ENCODE results near the gene DIAPH3. TPM values are rescaled to one million over a fixed set of nuclear protein-coding genes. Genes with fewer than 3 reads are reported as not detected.

DIAPH3 gene
- polyA plus RNA-seq, 1 donor from 2014 or later: 0.37 TPM

DNA sequence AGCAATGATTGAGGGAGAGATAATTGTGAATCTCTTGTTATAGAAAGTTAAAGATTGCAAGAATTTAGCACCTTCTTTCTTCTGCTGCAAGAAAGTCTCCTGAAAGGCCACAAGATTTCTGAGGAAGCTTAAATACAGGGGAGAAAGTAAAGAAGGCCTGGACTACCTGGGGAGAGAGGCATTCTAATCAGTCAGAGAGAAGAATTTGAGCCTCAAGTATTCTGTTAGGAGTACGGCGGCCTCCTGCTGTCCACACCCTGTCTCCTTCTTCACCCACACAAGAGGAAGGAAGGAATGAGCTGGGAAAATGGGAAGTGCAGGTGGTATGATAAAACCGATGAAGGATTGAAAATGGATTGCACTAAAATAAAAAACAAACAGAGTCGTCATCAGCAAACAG lies 474.7 kb downstream of the DIAPH3 start:
- TF ChIP-seq, protein P1, sequence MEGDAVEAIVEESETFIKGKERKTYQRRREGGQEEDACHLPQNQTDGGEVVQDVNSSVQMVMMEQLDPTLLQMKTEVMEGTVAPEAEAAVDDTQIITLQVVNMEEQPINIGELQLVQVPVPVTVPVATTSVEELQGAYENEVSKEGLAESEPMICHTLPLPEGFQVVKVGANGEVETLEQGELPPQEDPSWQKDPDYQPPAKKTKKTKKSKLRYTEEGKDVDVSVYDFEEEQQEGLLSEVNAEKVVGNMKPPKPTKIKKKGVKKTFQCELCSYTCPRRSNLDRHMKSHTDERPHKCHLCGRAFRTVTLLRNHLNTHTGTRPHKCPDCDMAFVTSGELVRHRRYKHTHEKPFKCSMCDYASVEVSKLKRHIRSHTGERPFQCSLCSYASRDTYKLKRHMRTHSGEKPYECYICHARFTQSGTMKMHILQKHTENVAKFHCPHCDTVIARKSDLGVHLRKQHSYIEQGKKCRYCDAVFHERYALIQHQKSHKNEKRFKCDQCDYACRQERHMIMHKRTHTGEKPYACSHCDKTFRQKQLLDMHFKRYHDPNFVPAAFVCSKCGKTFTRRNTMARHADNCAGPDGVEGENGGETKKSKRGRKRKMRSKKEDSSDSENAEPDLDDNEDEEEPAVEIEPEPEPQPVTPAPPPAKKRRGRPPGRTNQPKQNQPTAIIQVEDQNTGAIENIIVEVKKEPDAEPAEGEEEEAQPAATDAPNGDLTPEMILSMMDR (IDR thresholded peaks at IDR 0.05; ENCODE audit: poor library complexity, severe bottlenecking): no peak
- no peak for TF ChIP-seq SMC3 (conservative IDR thresholded peaks at IDR 0.05; ENCODE audit: poor library complexity)
- TF ChIP-seq, protein P2, sequence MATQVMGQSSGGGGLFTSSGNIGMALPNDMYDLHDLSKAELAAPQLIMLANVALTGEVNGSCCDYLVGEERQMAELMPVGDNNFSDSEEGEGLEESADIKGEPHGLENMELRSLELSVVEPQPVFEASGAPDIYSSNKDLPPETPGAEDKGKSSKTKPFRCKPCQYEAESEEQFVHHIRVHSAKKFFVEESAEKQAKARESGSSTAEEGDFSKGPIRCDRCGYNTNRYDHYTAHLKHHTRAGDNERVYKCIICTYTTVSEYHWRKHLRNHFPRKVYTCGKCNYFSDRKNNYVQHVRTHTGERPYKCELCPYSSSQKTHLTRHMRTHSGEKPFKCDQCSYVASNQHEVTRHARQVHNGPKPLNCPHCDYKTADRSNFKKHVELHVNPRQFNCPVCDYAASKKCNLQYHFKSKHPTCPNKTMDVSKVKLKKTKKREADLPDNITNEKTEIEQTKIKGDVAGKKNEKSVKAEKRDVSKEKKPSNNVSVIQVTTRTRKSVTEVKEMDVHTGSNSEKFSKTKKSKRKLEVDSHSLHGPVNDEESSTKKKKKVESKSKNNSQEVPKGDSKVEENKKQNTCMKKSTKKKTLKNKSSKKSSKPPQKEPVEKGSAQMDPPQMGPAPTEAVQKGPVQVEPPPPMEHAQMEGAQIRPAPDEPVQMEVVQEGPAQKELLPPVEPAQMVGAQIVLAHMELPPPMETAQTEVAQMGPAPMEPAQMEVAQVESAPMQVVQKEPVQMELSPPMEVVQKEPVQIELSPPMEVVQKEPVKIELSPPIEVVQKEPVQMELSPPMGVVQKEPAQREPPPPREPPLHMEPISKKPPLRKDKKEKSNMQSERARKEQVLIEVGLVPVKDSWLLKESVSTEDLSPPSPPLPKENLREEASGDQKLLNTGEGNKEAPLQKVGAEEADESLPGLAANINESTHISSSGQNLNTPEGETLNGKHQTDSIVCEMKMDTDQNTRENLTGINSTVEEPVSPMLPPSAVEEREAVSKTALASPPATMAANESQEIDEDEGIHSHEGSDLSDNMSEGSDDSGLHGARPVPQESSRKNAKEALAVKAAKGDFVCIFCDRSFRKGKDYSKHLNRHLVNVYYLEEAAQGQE (IDR thresholded peaks at IDR 0.05; ENCODE audit: borderline replicate concordance): no peak
- no peak for TF ChIP-seq TAF1 (IDR thresholded peaks at IDR 0.05; ENCODE audit: low read depth)
- no peak for TF ChIP-seq MXI1 (conservative IDR thresholded peaks at IDR 0.05; ENCODE audit: poor library complexity, severe bottlenecking)
- TF ChIP-seq RAD21 (conservative IDR thresholded peaks at IDR 0.05): no peak
- no peak for TF ChIP-seq POLR2AphosphoS5 (IDR thresholded peaks at IDR 0.05)
- no peak overlapping the region for H3K27ac ChIP-seq (ENCODE audit: low read length)
- H4K20me1 ChIP-seq (ENCODE audit: insufficient read depth): no peaks in the 10 kb centered on the region
- H3K9me3 ChIP-seq (ENCODE audit: low read length): no peaks in the 10 kb centered on the region
- H2AFZ ChIP-seq (ENCODE audit: low read depth, low read length): no peak overlapping the region
- no peaks in the 10 kb centered on the region for H3K36me3 ChIP-seq (ENCODE audit: insufficient read depth, low read length)
- H3K4me2 ChIP-seq (ENCODE audit: low read length): no peak overlapping the region
- H3K9ac ChIP-seq (ENCODE audit: low read length): no peak overlapping the region
- no peaks in the 10 kb centered on the region for H3K9me2 ChIP-seq (ENCODE audit: insufficient read depth, low read length)
- H3K79me2 ChIP-seq (replicated peaks; ENCODE audit: insufficient read depth, low read length): no peaks in the 10 kb centered on the region
- no peaks in the 10 kb centered on the region for H3K27me3 ChIP-seq (ENCODE audit: insufficient read depth, low read depth, low read length)
- no peak overlapping the region for H3K4me3 ChIP-seq (ENCODE audit: low read length)
- H3F3A ChIP-seq (ENCODE audit: insufficient read depth, low read length, poor library complexity, severe bottlenecking): no peaks in the 10 kb centered on the region

DNA sequence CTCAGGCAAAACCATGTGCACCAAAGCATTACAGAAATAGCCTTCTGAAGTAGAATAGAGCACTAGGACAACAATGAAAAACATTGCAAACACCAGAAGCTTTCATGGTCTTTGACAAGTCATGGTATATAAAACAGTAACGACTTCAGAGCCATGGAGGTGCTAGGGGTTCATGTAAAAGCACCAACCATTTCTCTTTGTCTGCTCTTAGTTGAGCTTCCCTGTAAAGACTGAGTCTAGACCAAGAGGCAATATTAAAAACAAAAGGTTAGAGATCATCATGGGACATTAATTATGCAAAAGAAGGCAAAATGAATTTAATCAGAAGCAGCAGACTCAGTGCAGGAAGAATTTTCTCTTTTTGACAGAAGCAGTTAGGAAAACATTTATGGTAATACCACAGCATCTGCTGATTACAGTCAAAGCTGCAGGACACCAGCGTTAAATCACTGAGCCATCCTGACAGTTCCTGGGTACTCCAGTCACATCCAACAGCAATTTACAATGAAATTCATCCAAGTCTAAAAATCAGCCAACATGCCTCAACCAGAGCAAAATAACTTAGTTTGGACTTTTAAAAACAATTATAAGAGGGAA lies 476.8 kb downstream of the DIAPH3 start:
- H3K27ac ChIP-seq (ENCODE audit: low read length): peak overlapping the region; percentile 6
- no peak overlapping the region for H3K4me3 ChIP-seq (ENCODE audit: low read length)
- H3F3A ChIP-seq (ENCODE audit: insufficient read depth, low read length, poor library complexity, severe bottlenecking): no peaks in the 10 kb centered on the region
- H3K9ac ChIP-seq (ENCODE audit: low read length): no peak overlapping the region
- no peaks in the 10 kb centered on the region for H3K36me3 ChIP-seq (ENCODE audit: insufficient read depth, low read length)
- peak overlapping the region; percentile 2 for H3K4me2 ChIP-seq (ENCODE audit: low read length)
- TF ChIP-seq POLR2AphosphoS5 (IDR thresholded peaks at IDR 0.05) (peak; percentile 49), MXI1 (conservative IDR thresholded peaks at IDR 0.05; ENCODE audit: poor library complexity, severe bottlenecking) (no peak), TAF1 (IDR thresholded peaks at IDR 0.05; ENCODE audit: low read depth) (no peak), EP300 (conservative IDR thresholded peaks at IDR 0.05; ENCODE audit: poor library complexity, severe bottlenecking) (peak; percentile 62)
- H2AFZ ChIP-seq (ENCODE audit: low read depth, low read length): no peak overlapping the region
- H3K27me3 ChIP-seq (ENCODE audit: insufficient read depth, low read depth, low read length): no peaks in the 10 kb centered on the region
- no peaks in the 10 kb centered on the region for H3K9me2 ChIP-seq (ENCODE audit: insufficient read depth, low read length)
- no peaks in the 10 kb centered on the region for H4K20me1 ChIP-seq (ENCODE audit: insufficient read depth)
- H3K79me2 ChIP-seq (replicated peaks; ENCODE audit: insufficient read depth, low read length): no peaks in the 10 kb centered on the region
- no peaks in the 10 kb centered on the region for H3K9me3 ChIP-seq (ENCODE audit: low read length)

DNA sequence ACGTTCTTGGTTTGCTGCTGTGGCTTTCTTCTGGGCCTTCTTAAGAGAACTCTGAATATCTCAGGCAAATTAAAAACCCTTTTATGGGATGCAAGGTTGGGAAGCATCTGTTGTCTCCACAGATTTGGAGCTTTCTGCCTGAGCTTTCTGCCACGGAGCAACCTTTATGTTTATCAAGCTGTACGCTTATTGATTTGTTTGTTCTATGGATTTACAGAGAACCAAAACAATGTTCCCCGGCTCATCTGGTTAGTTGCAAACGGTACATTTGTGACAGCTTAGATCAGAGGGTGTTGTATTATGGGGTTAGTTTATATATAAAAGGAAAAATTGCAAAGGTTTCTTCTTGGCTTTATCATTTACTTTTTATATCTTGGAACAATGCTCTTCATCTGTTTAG lies 479.6 kb downstream of the DIAPH3 start:
- no peaks in the 10 kb centered on the region for H3F3A ChIP-seq (ENCODE audit: insufficient read depth, low read length, poor library complexity, severe bottlenecking)
- H3K27me3 ChIP-seq (ENCODE audit: insufficient read depth, low read depth, low read length): no peaks in the 10 kb centered on the region
- H3K36me3 ChIP-seq (ENCODE audit: insufficient read depth, low read length): no peaks in the 10 kb centered on the region
- H3K4me2 ChIP-seq (ENCODE audit: low read length): no peak overlapping the region
- H3K9me2 ChIP-seq (ENCODE audit: insufficient read depth, low read length): no peaks in the 10 kb centered on the region
- peak overlapping the region; percentile 51 for H3K27ac ChIP-seq (ENCODE audit: low read length)
- H3K4me3 ChIP-seq (ENCODE audit: low read length): peak overlapping the region; percentile 1
- H3K9ac ChIP-seq (ENCODE audit: low read length): no peak overlapping the region
- no peaks in the 10 kb centered on the region for H4K20me1 ChIP-seq (ENCODE audit: insufficient read depth)
- TF ChIP-seq EZH2 (IDR thresholded peaks at IDR 0.05; ENCODE audit: borderline replicate concordance, insufficient read depth, low read length, poor library complexity, severe bottlenecking): no peak
- no peak for TF ChIP-seq SMC3 (conservative IDR thresholded peaks at IDR 0.05; ENCODE audit: poor library complexity)
- TF ChIP-seq, protein P1 (IDR thresholded peaks at IDR 0.05; ENCODE audit: poor library complexity, severe bottlenecking): no peak
- TF ChIP-seq, protein P2 (IDR thresholded peaks at IDR 0.05; ENCODE audit: borderline replicate concordance): no peak
- TF ChIP-seq TAF1 (IDR thresholded peaks at IDR 0.05; ENCODE audit: low read depth): no peak
- TF ChIP-seq MXI1 (conservative IDR thresholded peaks at IDR 0.05; ENCODE audit: poor library complexity, severe bottlenecking): no peak
- no peak for TF ChIP-seq EP300 (conservative IDR thresholded peaks at IDR 0.05; ENCODE audit: poor library complexity, severe bottlenecking)
- no peak for TF ChIP-seq POLR2AphosphoS5 (IDR thresholded peaks at IDR 0.05)
- no peak for TF ChIP-seq RAD21 (conservative IDR thresholded peaks at IDR 0.05)
- no peaks in the 10 kb centered on the region for H3K79me2 ChIP-seq (replicated peaks; ENCODE audit: insufficient read depth, low read length)
- no peaks in the 10 kb centered on the region for H3K9me3 ChIP-seq (ENCODE audit: low read length)
- H2AFZ ChIP-seq (ENCODE audit: low read depth, low read length): no peak overlapping the region
